NCI-H69 (cell line): Measurements from ENCODE around the gene RASAL2.
"Not testable (repeated sequence)": the region's sequence is repeated elsewhere in the genome, so short reads cannot be mapped to it uniquely, and the experiment has no call there.

Experiments
- DNase-seq: peaks from one replicate; lab custom pipeline; 2025; lab: John Stamatoyannopoulos, UW

The RASAL2 gene

DNA sequence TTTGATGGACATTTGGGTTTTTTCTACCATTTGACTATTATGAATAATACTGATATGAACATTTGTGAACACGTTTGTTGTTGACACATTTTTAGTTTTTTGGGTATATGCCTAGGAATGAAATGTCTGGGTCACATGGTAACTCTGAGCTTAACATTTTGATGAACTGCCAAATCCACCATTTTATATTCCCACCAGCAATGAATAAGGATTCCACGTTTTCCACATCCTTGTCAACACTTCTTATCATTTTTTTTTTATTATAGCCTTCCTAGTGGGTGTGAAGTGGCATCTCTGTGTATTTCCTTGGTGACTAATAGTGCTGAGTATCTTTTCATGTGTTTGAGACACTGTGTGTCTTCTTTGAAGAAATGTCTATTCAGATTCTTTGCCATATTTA lies 67.6 kb downstream of the RASAL2 start:
- no peak for DNase-seq

DNA sequence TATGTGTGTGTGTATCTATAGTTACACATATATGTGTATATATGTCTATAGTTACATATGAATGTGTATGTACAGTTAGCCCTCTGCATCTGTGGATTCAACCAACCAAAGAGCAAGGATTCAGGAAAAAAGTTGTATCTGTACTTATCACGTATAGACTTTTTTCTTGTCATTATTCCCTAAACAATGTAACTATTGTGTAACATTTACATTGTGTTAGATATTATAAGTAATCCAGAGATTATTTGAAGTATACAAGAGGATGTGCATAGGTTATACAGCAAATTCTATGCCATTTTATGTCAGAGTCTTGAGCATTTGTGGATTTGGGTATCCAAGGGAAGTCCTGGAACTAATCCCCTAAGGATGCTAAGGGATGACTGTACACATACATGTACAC lies 71.3 kb downstream of the RASAL2 start:
- no peak for DNase-seq

DNA sequence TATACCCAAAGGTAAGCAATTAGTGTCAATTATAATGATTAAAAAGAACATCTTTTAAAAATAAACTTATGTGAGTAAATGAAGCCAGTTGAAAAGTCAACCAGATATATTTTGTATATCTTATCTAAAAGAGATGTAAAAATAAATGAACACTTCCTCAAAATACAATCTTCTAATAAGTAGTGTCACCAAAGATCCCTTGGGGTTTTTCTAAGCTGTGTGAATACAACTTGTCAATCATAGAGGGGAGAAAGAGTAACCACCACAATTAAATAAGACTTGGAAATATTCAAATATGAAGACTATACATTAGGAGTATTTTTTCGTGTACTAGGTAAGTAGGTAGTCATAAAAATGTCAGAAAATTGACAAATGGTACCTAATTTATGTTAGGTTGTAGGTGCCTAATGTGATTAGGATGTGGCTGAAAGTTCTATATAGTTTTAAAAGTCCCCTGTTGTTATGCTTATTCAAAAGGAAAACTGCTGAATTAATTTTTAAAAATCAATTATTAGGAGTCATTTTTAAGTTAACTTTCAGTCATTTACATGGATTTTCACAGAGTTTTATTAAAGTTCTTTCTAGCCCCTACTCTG lies 72.6 kb downstream of the RASAL2 start:
- peak; percentile 37 for DNase-seq

DNA sequence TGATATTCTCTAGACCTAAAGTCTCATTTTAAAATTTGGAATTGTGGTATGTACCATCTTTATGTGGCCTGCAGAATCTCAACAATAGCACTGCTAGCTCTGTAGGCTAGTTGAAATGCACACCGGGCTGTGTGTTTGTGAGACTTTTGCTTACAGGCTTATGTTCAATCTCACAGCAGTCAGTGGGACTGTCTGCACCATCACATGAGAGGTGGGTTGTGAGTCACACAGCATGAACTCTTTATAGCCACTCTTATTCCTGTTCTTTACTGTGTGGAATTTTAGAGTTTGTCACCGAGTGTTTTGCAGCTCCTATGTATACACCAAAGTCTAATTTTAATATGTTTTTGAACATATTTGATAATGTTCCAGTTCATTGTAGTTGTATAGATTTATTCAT lies 74.6 kb downstream of the RASAL2 start:
- DNase-seq, result no peak

DNA sequence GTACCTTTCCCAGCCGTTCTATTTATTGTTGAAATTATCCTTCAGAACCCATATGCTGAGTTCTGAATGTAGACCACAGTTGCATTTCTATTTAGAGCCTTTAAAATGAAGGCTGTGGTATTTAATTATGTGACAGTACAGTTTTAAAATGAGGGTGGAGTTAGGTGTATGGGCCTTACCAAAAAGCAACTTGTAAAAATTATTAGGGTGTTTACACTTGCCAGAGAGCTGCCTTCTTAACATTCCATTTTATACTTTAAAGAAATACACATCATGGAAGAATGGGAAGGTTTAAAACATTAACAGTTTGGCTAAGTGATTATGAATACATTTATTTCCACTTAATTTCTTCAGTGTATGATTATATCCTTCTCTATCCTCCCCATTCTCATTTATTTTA lies 75.7 kb downstream of the RASAL2 start:
- DNase-seq, result no peak

DNA sequence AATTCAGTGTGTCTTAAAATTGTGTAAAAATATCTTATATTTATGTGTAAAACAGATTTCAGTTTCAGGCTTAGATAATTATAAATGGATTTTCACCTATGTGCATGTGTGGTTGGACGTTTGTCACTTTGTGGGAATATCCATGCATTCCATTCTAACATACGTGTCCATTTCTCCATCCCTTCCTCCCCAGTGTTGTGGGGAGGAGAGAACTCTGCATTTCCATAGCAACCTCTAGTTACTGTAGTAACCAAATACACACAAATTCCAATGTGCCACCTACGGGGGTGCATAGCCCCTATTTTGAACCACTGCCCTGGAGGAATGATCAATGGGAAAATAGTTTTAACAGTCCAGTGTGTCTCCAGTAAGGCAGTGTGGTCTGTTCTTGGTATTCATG lies 79.0 kb downstream of the RASAL2 start:
- no peak for DNase-seq

DNA sequence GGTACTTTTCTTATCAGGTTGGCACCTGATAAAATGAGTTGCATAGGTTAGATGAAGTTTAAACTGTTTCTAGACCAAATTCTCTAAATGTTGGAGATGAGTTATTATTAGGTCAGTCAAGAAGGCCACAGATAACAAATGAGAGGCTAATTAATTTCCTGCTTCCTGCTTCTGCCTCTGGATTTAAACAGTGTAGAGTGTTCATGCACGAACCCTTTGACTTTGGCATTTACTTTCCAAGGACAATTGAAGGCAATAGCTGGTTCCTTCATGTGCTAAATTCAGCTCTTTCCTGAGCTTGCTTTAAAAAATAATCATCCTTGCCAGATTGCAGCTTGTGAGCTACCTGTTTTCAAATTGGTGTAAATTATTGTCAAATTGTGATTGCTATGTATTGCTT lies 80.6 kb downstream of the RASAL2 start:
- no peak for DNase-seq

DNA sequence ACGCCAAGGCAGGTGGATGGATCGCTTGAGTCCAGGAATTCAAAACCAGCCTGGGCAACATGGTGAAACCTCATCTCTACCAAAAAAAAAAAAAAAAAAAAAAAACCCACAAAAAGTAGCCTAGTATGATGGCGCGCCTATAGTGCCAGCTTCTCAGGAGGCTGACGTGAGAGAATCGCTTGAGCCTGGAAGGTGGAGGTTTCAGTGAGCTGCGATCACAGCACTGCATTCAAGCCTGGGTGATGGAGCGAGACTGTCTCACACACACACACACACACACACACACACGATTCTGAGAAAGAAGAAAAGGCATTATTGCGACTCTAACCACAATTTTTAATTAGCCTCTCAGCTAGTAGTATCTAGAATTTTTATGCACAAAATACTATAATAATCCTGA lies 86.5 kb downstream of the RASAL2 start:
- no peak for DNase-seq

DNA sequence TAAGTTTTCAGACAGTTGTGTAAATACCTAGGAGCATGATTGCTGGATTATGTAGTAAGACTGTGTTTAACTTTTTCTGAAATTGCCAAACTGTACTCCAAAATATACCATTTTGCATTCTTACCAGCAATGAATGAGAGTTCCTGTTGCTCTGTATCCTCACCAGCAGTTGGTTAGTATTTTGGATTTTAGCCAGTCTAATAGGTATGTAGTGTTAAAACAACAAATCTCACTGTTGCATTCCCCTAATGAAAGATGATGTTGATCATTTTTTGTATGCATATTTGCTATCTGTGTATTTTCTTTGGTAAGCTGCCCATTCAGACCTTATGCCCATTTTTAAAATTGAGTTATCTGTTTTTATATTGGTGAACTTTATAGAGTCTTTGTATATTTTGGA lies 89.9 kb downstream of the RASAL2 start:
- DNase-seq, result no peak

DNA sequence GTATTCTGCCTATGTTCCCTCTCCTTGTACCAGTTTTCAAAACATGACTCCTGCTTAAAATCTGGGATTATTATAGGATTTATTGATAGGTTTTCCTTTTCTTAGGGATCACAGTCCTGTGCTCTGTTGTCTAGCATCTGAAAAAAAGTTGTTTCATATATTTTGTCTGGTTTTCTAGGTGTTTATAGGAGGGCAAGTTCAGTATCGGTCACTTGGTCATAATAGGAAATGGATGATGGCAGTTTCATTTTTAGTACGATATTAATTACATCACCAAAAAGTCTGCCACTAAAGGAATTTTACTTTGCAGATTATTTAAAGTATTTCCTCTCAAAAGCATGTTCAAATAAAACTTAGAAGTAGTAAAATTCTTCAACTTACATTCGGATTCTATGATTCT lies 94.4 kb downstream of the RASAL2 start:
- DNase-seq, result no peak

DNA sequence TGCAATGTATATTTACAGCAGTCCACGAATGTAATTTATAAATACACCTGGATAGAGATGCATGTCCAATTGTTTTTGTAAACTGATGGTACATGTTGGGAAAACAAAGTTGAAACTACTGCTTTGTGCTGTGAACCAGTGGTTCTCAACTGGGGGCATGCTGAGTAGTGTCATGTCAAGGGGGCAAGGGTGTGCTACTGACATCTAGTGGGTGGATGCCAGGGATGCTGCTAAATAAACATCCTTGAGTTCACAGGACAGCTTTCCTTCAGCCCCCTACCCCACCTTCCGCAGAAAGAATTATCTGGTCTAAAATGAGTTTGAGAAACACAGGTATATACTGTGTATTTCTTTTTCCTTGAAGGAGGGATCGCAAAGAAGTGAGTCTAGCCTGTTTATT lies 95.9 kb downstream of the RASAL2 start:
- DNase-seq, result peak; percentile 53

DNA sequence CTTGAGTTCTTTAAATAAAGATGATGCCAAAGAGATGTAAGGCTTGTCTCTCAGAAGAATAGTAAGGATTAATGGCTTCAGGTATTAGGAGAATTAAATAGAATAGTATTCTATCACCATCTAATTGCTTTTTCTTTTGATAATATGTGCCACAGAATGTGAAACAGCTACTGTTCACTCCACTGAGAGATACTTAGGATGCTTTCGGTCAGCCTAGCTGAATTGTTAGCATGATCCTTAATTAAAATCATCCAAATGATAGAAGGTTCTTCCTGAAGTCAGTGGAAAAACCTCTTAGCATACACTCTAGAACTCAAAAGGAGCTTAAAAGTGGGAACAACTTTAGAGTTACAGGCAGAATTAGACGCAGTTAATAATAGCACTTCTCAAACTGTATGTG lies 97.0 kb downstream of the RASAL2 start:
- no peak for DNase-seq

DNA sequence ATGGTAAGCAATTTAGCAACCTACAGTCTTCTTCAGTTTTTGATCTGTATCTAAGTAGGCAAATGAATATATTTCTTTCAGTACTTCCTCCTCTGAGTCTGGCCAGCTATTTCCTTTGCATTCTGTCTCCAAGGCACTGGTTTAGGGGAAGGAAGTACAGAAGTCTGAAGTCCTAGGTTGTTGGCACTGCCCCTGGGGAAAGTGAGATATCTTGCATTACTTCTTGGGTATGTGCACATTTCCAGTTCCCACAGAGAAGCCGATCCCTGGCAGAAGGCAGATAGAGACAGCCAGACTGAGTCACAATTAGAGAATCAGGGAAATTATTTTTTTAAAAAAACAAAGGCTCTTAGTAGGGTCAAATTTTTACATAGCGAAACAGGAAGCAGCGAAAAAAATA lies 98.8 kb downstream of the RASAL2 start:
- DNase-seq, result peak; percentile 38

DNA sequence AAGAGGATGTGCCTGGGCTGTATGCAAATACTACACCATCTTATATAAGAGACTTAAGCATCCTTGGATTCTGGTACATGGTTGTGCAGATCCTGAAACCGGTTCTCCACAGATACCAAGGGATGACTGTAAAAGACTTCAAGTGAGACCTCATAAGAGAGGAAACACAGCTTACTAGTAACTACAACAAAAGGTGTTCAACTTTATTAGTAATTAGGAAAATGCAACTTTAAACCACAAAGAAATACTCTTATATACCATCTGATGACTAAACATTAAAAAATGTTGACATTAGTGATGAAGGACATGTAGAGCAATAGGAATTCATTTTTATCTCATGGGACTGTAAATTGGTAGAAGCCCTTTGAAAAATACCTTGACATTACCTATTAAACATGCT lies 102.7 kb downstream of the RASAL2 start:
- DNase-seq, result no peak

DNA sequence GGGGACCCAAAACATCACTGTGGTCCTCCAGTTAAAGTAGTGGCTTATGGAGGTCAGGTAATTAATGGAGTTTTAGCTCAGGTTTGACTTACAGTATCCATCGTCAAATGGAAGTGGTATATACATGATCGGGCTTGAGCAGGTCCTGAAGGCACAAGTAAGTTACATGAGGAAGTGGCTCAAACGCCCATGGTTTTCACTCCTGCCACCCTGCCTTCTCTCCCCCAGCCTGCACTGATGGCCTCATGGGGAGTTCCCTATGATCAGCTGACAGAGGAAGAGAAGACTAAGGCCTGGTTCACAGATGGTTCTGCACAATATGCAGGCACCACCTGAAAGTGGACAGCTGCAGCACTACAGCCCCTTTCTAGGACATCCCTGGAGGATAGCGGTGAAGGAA lies 108.2 kb downstream of the RASAL2 start:
- not testable (repeated sequence) for DNase-seq

DNA sequence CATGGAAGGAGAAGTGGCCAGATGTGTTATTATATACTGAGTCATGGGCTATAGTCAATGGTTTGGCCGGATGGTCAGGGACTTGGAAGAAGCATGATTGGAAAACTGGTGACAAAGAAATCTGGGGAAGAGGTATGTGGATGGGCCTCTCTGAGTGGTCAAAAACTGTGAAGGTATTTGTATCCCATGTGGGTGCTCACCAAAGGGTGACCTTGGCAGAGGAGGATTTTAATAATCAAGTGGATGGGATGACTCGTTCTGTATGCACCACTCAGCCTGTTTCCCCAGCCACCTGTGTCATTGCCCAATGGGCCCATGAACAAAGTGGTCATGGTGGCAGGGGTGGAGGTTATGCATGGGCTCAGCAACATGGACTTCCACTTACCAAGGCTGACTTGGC lies 108.6 kb downstream of the RASAL2 start:
- not testable (repeated sequence) for DNase-seq

DNA sequence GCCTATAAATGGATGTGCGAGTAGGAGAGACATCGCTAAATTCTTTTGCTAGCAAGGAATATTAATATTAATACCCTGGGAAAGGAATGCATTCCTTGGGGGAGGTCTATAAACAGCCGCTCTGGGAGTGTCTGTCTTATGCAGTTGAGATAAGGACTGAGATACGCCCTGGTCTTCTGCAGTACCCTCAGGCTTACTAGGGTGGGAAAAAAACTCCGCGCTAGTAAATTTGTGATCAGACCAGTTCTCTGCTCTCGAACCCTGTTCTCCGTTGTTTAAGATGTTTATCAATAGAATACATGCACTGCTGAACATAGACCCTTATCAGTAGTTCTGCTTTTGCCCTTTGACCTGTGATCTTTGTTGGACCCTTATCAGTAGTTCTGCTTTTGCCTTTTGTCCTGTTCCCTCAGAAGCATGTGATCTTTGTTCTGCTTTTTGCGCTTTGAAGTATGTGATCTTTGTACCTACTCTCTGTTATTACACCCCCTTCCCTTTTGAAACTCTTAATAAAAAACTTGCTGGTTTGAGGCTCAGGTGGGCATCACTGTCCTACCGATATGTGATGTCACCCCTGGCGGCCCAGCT lies 114.5 kb downstream of the RASAL2 start:
- not testable (repeated sequence) for DNase-seq

DNA sequence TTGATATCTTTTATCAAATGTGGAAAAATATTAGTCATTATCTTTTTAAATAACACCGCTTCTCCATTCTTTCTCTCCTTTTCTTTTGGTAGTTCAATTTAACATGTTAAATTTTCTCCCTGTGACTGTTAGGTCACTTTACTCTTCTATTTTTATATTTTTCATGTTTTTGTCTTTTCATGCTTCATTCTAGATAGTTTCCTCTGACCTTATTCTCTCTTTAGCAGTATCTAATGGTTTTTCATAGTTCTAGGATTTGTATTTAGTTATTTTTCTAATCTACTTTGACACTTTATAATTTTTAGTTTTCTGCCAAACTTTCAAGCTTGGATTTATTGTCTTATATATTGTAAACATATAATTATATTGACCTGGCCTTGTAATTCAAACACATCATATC lies 116.0 kb downstream of the RASAL2 start:
- DNase-seq, result no peak

DNA sequence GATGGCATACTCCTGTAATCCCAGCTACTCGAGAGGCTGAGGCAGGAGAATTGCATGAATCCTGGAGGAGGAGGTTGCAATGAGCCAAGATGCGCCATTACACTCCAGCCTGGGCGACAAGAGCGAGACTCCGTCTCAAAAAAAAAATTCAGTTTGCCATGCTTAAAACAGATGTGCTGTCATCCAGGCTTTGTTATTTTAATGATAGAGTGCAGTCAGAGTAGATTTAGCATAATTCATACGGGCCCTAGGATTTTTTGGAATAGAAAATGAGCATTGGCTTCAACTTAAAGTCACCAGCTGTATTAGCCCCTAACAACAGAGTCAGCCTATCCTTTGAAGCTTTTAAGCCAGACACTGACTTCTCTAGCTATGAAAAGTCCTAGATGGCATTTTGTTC lies 124.6 kb downstream of the RASAL2 start:
- DNase-seq, result no peak

DNA sequence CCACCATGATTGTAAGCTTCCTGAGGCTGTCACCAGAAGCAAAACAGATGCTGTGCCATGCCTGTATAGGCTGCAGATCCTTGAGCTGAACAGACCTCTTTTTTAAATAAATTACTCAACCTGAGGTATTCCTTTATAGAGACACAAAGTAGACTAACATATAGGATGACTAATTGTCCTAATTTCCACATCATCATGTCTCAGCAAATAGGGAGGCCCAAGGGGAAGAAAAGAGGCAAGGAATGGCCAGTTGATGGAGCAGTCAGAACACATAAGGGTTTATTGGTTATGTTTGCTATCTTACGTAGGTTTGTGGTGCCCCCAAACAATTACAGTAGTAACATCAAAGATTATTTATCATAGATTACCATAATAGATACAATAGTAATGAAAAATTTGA lies 126.2 kb downstream of the RASAL2 start:
- no peak for DNase-seq

DNA sequence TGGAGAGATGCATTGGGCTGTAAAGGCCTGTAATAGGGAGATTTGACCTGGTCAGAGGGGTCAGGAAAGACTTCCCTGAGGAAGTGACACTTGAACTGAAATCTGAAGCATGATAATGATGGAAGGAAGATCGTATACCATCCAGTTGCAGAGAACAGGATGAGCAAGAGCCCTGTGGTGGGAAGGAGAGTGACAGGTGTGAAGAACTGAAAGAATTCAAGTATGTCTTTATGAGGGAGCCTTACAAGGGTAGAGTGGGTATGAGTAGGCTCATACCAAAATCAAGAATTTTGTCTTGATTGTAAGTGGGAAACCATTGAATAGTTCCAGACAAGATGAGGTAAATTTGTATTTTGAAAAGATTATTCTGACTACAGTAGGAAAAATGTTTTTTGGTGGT lies 129.4 kb downstream of the RASAL2 start:
- DNase-seq, result no peak

DNA sequence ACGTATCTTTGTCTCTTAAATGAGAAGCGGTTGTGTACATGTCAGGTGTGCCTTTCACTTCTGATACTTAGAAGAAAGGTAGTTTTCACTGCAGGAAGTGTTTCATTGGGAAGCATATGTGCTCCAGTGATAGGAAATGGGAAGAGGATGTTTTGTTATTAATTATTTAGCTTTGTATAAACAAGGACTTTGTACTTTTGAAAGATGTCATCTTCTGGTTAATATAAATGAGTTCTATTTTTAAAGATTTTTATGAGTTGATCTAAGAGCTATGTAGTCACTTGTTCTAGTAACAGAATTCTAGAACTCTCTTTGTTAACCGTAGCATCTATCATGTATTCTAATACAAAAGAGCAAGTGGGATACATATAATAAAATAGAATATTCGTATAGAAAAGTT lies 130.5 kb downstream of the RASAL2 start:
- DNase-seq, result no peak

DNA sequence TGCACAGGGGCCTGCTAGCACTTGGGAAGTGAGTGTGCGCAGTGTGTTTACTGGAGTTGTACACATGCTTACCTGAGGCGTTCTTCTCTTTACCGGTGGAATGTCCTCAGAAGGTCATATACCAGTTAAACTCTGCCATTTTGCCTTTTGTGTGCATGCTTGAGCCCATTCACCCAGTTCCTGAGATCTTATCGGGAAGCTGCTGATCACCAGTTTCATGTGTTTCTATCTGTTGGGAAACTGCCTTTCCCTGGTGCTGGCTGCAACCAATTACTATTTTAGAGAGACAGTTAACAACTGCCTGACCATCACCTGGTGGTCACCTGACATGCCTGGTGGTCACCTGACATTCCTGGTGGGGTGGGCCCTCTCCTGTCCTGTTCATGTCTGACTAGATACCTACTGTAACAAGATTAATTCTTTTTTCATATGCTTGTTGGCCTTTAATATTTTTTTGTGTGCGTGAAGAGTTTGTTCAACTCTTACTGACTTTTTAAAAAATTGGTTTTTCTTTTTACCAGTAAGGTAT lies 137.0 kb downstream of the RASAL2 start:
- DNase-seq, result no peak

DNA sequence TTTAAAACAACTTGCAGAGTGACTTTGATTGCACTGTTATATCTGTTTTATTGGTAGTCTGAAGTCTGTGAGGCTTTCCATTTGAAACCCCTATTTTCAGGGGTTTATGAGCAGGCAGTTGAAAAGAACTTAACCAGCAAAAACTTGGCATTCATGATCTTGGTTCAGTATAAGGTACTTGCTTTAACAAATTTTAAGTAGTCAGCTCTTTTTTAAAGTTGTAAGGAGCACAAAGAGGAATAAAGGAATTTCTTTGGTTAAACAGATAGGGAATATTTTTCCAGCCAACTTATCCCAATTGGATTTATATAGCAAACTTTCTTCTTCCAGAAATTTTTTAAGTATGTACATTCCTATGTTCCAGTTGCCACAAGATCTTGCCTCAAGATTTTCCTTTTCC lies 138.2 kb downstream of the RASAL2 start:
- no peak for DNase-seq
